ENCODE results near the gene SNF8. TPM values are rescaled to one million over a fixed set of nuclear protein-coding genes. Genes with fewer than 3 reads are reported as not detected.
"Not testable (repeated sequence)": the region's sequence is repeated elsewhere in the genome, so short reads cannot be mapped to it uniquely, and the experiment has no call there.

SNF8 gene
- total and polyA plus RNA-seq, 11 donors = 66.9 to 144 (median 105) TPM

- H3K4me1 ChIP-seq = no peaks in the 10 kb centered on the region
- no peaks in the 10 kb centered on the region for H3K9me3 ChIP-seq
- intact Hi-C loops (cut with DNase I) = no loop called here
- no peak for TF ChIP-seq POLR2A (IDR thresholded peaks at IDR 0.05)
- TF ChIP-seq, protein P1, sequence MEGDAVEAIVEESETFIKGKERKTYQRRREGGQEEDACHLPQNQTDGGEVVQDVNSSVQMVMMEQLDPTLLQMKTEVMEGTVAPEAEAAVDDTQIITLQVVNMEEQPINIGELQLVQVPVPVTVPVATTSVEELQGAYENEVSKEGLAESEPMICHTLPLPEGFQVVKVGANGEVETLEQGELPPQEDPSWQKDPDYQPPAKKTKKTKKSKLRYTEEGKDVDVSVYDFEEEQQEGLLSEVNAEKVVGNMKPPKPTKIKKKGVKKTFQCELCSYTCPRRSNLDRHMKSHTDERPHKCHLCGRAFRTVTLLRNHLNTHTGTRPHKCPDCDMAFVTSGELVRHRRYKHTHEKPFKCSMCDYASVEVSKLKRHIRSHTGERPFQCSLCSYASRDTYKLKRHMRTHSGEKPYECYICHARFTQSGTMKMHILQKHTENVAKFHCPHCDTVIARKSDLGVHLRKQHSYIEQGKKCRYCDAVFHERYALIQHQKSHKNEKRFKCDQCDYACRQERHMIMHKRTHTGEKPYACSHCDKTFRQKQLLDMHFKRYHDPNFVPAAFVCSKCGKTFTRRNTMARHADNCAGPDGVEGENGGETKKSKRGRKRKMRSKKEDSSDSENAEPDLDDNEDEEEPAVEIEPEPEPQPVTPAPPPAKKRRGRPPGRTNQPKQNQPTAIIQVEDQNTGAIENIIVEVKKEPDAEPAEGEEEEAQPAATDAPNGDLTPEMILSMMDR (IDR thresholded peaks at IDR 0.05) = no peak
- H3K4me3 ChIP-seq = no peak overlapping the region
- ATAC-seq (no peak), DNase-seq (no peak)
- H3K27ac ChIP-seq = no peak overlapping the region
- no peaks in the 10 kb centered on the region for H3K36me3 ChIP-seq
- H3K27me3 ChIP-seq = peaks cover 0 to 68% (median 15%) of the 10 kb centered on the region in 9 donors
- 25 to 40% (median 33%) methylated on average over 5 of the region's 5 CpGs for WGBS, 4 donors
Observed at GRCh38 chr17:48952904-48953303, 8.3 kb upstream of the SNF8 start.

GRCh38 chr17:48951572-48951971 is 6.9 kb upstream of the SNF8 start:
- 75 to 89% (median 81%) methylated on average over 5 of the region's 5 CpGs for WGBS, 4 donors
- ATAC-seq = no peak

DNA sequence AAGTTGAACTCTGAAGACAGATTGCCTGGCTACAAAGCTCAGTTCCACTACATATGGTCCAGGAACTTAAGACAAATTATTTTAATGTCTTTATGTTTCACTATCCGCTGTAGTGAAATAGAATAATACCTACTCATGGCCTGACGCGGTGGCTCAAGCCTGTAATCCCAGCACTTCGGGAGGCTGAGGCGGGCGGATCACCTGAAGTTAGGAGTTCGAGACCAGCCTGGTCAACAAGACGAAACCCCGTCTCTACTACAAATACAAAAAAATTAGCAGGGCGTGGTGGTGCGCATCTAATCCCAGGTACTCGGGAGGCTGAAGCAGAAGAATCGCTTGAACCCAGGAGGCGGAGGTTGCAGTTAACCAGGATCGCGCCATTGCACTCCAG is 614 bp upstream of the SNF8 start:
- 91 to 98% (median 95%) methylated on average over 16 of the region's 16 CpGs for WGBS, 4 donors
- intact Hi-C loops (cut with DNase I) = loop anchor here in 2 of 10 donors (2.0 to 10.0 kb wide), 2 partner anchors 36 to 90 kb away; partner anchors contain the start of gene UBE2Z (in 2 of the 2)
- peak overlapping the region; percentile 43 to 99 (median 90) for H3K4me3 ChIP-seq
- not testable (repeated sequence) for DNase-seq, ATAC-seq, H3K27me3 ChIP-seq, H3K9me3 ChIP-seq
- peaks cover 3 to 29% (median 16%) of the 10 kb centered on the region in 12 donors for H3K4me1 ChIP-seq
- peaks cover 0 to 22% (median 18%) of the 10 kb centered on the region in 9 donors for H3K36me3 ChIP-seq
- peak overlapping the region in 10 of 12 donors; percentile 80 to 95 (median 87) for H3K27ac ChIP-seq

More at GRCh38 chr17:48951572-48951971, 6.9 kb upstream of the SNF8 start:
- TF ChIP-seq POLR2A (IDR thresholded peaks at IDR 0.05) = no peak
- TF ChIP-seq, protein P1 (IDR thresholded peaks at IDR 0.05) = no peak
- H3K4me3 ChIP-seq = no peak overlapping the region
- no peaks in the 10 kb centered on the region for H3K36me3 ChIP-seq
- no peak overlapping the region for H3K27ac ChIP-seq
- no peak for DNase-seq
- H3K4me1 ChIP-seq = no peaks in the 10 kb centered on the region
- no peaks in the 10 kb centered on the region for H3K9me3 ChIP-seq
- peaks cover 0 to 56% (median 13%) of the 10 kb centered on the region in 9 donors for H3K27me3 ChIP-seq
- intact Hi-C loops (cut with DNase I) = no loop called here

DNA sequence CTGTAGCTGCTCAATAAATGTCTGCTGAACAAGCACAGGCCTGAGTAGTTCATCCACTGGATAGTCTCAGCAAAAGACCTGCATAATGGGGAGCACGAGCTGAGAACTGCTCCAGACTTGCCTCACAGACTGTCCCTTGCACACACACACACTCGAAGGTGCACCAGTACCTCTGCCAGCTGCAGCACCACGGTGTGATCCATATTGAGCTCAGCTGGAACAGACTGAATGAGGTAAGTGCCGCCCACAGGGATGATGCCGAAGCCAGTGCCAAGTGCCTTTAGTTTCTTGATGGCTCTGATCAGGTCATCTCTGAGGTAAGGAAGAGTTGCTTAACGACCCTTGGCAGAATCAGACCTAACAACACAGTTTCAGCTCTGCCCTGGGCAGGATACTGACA is 11.6 kb downstream of the SNF8 start:
- WGBS, 4 donors = 91 to 96% (median 92%) methylated on average over 5 to 6 of the region's 6 CpGs
- H3K9me3 ChIP-seq = no peaks in the 10 kb centered on the region
- no peaks in the 10 kb centered on the region for H3K27me3 ChIP-seq
- H3K4me3 ChIP-seq = no peak overlapping the region
- DNase-seq (no peak), ATAC-seq (no peak)
- peaks cover 0 to 13% (median 0%) of the 10 kb centered on the region in 12 donors for H3K4me1 ChIP-seq
- intact Hi-C loops (cut with DNase I) = no loop called here
- H3K27ac ChIP-seq = no peak overlapping the region
- TF ChIP-seq, protein P1 (IDR thresholded peaks at IDR 0.05) = no peak
- TF ChIP-seq POLR2A (IDR thresholded peaks at IDR 0.05) = no peak
- H3K36me3 ChIP-seq = peaks cover 4 to 98% (median 96%) of the 10 kb centered on the region in 9 donors

DNA sequence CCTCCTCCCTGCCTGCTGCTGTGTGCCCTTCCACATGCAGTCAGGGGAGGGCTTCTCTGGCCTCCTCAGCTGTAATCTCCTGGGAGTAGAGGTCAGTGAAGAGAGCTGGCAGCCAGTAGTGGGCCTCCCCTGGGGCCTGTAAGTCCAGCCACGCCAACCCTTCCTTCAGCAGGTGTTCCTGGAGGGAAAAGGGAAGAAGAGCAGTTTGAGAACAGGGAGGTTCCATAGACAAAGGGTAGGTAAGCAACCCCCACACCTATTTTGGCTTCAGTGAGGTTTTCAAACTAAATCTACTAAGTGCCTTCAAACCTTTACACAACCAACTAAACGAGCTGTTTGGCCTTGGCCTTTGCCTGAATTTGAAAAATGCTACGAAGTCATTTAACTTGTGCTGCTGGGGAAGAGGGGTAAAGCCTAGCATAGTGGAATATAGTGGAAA is 14.2 kb downstream of the SNF8 start:
- H3K4me1 ChIP-seq = peaks cover 0 to 13% (median 0%) of the 10 kb centered on the region in 12 donors
- H3K4me3 ChIP-seq = no peak overlapping the region
- 49 to 71% (median 57%) methylated on average over 3 of the region's 3 CpGs for WGBS, 4 donors
- H3K9me3 ChIP-seq = no peaks in the 10 kb centered on the region
- no peaks in the 10 kb centered on the region for H3K27me3 ChIP-seq
- H3K36me3 ChIP-seq = peaks cover 0 to 98% (median 96%) of the 10 kb centered on the region in 9 donors
- DNase-seq = no peak
- TF ChIP-seq POLR2A (IDR thresholded peaks at IDR 0.05) = no peak
- TF ChIP-seq, protein P1 (IDR thresholded peaks at IDR 0.05) = no peak
- H3K27ac ChIP-seq = no peak overlapping the region
- ATAC-seq = peak in 1 of 4 donors; percentile 35
- intact Hi-C loops (cut with DNase I) = no loop called here

Data from heart left ventricle (tissue), 16 donors.